GM23338 (cell line): ENCODE results near the gene PHC3. TPM values are rescaled to one million over a fixed set of nuclear protein-coding genes. Genes with fewer than 3 reads are reported as not detected.

Experiments used
- ATAC-seq: fragments of 200-7000 bp; cut with Tn5 transposase; 3 replicates; pipeline ENCODE4 v1.9.1; 2020
- DNase-seq: peaks from one replicate; pipeline ENCODE4 v3.0.0-alpha.2; 2015; ENCODE audit warnings: low spot score
- H2AFZ ChIP-seq: fragments of 200-600 bp; sonication (generic); 2 replicates; pipeline ENCODE4 v1.8.0; 2016; ENCODE audit warnings: antibody characterized with exemption, mild to moderate bottlenecking, moderate library complexity
- H3F3A ChIP-seq: fragments of 200-600 bp; sonication (generic); replicated peaks from 2 replicates; pipeline ENCODE4 v1.8.0; 2017; ENCODE audit warnings: antibody characterized with exemption, mixed run types, low read depth
- H3K27ac ChIP-seq: fragments of 200-600 bp; sonication (generic); 2 replicates; pipeline ENCODE4 v1.6.1; 2016; ENCODE audit warnings: low read depth
- H3K27me3 ChIP-seq: fragments of 200-600 bp; sonication (generic); 2 replicates; pipeline ENCODE4 v1.8.0; 2016; ENCODE audit warnings: mild to moderate bottlenecking, mixed run types, moderate library complexity; ENCODE audit not compliant: insufficient read depth
- H3K36me3 ChIP-seq: fragments of 200-600 bp; sonication (generic); 2 replicates; pipeline ENCODE4 v1.8.0; 2016; ENCODE audit warnings: mild to moderate bottlenecking; ENCODE audit not compliant: insufficient read depth
- H3K4me1 ChIP-seq: fragments of 200-600 bp; sonication (generic); 2 replicates; pipeline ENCODE4 v1.8.0; 2016; ENCODE audit warnings: mild to moderate bottlenecking, moderate library complexity; ENCODE audit not compliant: insufficient read depth
- H3K4me2 ChIP-seq: fragments of 200-600 bp; sonication (generic); 2 replicates; pipeline ENCODE4 v1.7.1; 2017; ENCODE audit warnings: mixed run types
- H3K4me3 ChIP-seq: fragments of 200-600 bp; sonication (generic); 2 replicates; pipeline ENCODE4 v1.6.1; 2016; ENCODE audit warnings: mixed run types
- H3K79me2 ChIP-seq: fragments of 200-600 bp; sonication (generic); replicated peaks from 2 replicates; pipeline ENCODE4 v1.8.0; 2017; ENCODE audit warnings: mild to moderate bottlenecking; ENCODE audit not compliant: insufficient read depth
- H3K9me2 ChIP-seq: fragments of 200-600 bp; sonication (generic); 2 replicates; pipeline ENCODE4 v1.8.0; 2017; ENCODE audit not compliant: insufficient read depth
- H4K20me1 ChIP-seq: fragments of 200-600 bp; sonication (generic); replicated peaks from 2 replicates; pipeline ENCODE4 v1.8.0; 2017; ENCODE audit warnings: mild to moderate bottlenecking; ENCODE audit not compliant: insufficient read depth
- H3K27ac Mint-ChIP-seq: 2 replicates; pipeline ENCODE4 v1.8.0; 2020; ENCODE audit warnings: inconsistent platforms, mild to moderate bottlenecking, moderate library complexity, mixed read lengths
- H3K27me3 Mint-ChIP-seq: 3 replicates; pipeline ENCODE4 v1.8.0; 2022; ENCODE audit warnings: low read depth, mild to moderate bottlenecking, moderate library complexity, mixed read lengths, inconsistent platforms; ENCODE audit not compliant: insufficient read depth, poor library complexity
- H3K36me3 Mint-ChIP-seq: 3 replicates; pipeline ENCODE4 v1.8.0; 2021; ENCODE audit warnings: low read depth, mild to moderate bottlenecking, inconsistent platforms, moderate library complexity, mixed read lengths
- H3K4me1 Mint-ChIP-seq: 3 replicates; pipeline ENCODE4 v1.8.0; 2020; ENCODE audit warnings: mild to moderate bottlenecking, inconsistent platforms, mixed read lengths
- H3K4me3 Mint-ChIP-seq: 3 replicates; pipeline ENCODE4 v1.8.0; 2021; ENCODE audit warnings: moderate library complexity, mild to moderate bottlenecking, inconsistent platforms, mixed read lengths
- H3K9me3 Mint-ChIP-seq: 3 replicates; pipeline ENCODE4 v1.8.0; 2020; ENCODE audit warnings: moderate library complexity, mild to moderate bottlenecking, inconsistent platforms, mixed read lengths
- CREB1 ChIP-seq: fragments of 250-450 bp; sonication (Bioruptor Pico); IDR thresholded peaks from 2 replicates; pipeline ENCODE4 v1.5.0; 2020; ENCODE audit warnings: low read depth, mild to moderate bottlenecking, moderate library complexity
- EZH2 ChIP-seq: fragments of 200-600 bp; sonication (generic); IDR thresholded peaks from one replicate; pipeline ENCODE4 v1.8.0; 2017; ENCODE audit warnings: antibody characterized with exemption, mild to moderate bottlenecking, low read depth; ENCODE audit not compliant: unreplicated experiment
- EZH2phosphoT487 ChIP-seq: fragments of 200-600 bp; sonication (generic); IDR thresholded peaks from one replicate; pipeline ENCODE4 v1.8.1; 2018; ENCODE audit warnings: antibody characterized with exemption; ENCODE audit not compliant: unreplicated experiment
- JUNB ChIP-seq: IDR thresholded peaks from one replicate; pipeline ENCODE4 v1.6.1; 2016; ENCODE audit warnings: antibody characterized with exemption; ENCODE audit not compliant: unreplicated experiment
- NANOG ChIP-seq: IDR thresholded peaks from 2 replicates; pipeline ENCODE4 v1.6.1; 2016; ENCODE audit warnings: antibody characterized with exemption, borderline replicate concordance
- POLR2AphosphoS5 ChIP-seq: IDR thresholded peaks from 2 replicates; pipeline ENCODE4 v1.6.1; 2016; ENCODE audit warnings: antibody characterized with exemption, low read depth
- STAT1 ChIP-seq: IDR thresholded peaks from one replicate; pipeline ENCODE4 v1.6.1; 2016; ENCODE audit warnings: antibody characterized with exemption; ENCODE audit not compliant: unreplicated experiment
- ZNF114 ChIP-seq: fragments of 250-450 bp; sonication (Bioruptor Pico); IDR thresholded peaks from 2 replicates; pipeline ENCODE4 v1.5.0; 2020; ENCODE audit warnings: mild to moderate bottlenecking, moderate library complexity
- ZNF331 ChIP-seq: fragments of 250-450 bp; sonication (Bioruptor Pico); IDR thresholded peaks from 2 replicates; pipeline ENCODE4 v1.5.0; 2020; ENCODE audit warnings: low read depth, mild to moderate bottlenecking, moderate library complexity
- polyA plus RNA-seq: library from polyadenylated mRNA; unstranded; fragments of >200 nt; fragmentation: Nextera tagmentation; extraction: Ambion mirVana; gene quantifications from 2 replicates; pipeline ENCODE4 v1.2.1, GENCODE V29; 2016
- total RNA-seq: library from RNA; depleted of rRNA; stranded (reverse); fragments of >200 nt; shearing (Covaris generic); gene quantifications from 2 replicates; pipeline ENCODE4 v1.2.3, GENCODE V29; 2014
- TF ChIP-seq, protein P1 (sequence below): IDR thresholded peaks from one replicate; pipeline ENCODE4 v1.6.1; 2018; ENCODE audit warnings: antibody characterized with exemption; ENCODE audit not compliant: unreplicated experiment
- TF ChIP-seq, protein P2 (sequence below), 2 experiments: fragments of 200-600 bp in 1 of 2; sonication (generic) in 1 of 2; conservative IDR thresholded peaks; 2 replicates each; pipeline versions ENCODE4 v1.5.1 to v1.6.1; 2016 to 2017; ENCODE audit warnings: antibody characterized with exemption in 2 of 2, low read depth in 2 of 2, mild to moderate bottlenecking in 2 of 2, moderate library complexity in 1 of 2
- TF ChIP-seq, protein P3 (sequence below): fragments of 250-450 bp; sonication (Bioruptor Pico); IDR thresholded peaks from 2 replicates; pipeline ENCODE4 v1.5.0; 2020; ENCODE audit warnings: mild to moderate bottlenecking, moderate library complexity
- TF ChIP-seq, protein P4 (sequence below): IDR thresholded peaks from 2 replicates; pipeline ENCODE4 v1.6.1; 2016; ENCODE audit warnings: antibody characterized with exemption

The PHC3 gene
- total and polyA plus RNA-seq, 2 experiments from 2014 or later = 23.9 to 83.5 TPM

DNA sequence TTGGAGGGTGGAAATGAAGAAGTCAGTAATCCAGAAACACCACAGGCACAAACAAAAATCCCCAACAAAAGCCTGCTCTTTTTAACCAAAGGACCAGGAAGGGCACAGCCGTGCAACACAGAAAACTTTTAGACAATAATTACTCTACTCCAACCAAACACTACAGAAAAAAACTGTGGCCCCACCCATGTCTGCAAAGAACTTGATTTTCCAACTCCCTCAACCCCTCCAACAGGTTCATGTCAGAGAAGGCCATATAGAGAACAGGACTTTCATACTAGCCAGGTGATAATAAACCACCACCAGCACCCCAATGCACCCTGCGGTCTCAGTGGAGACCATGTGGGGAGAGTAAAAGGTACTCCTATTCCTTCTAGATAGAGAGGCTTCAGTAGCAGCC, 16.8 kb downstream of the PHC3 start:
- H3K27ac Mint-ChIP-seq = no peak overlapping the region
- no peaks in the 10 kb centered on the region for H3K4me1 Mint-ChIP-seq
- H3K79me2 ChIP-seq = peaks cover 96% of the 10 kb centered on the region

More for the DNA sequence above, 16.8 kb downstream of the PHC3 start:
- Mint-ChIP-seq H3K36me3 (peaks cover 70% of the 10 kb centered on the region), H3K4me3 (no peak overlapping the region), H3K9me3 (peaks cover 12% of the 10 kb centered on the region; the same call in 2 of the 3 replicates), H3K27me3 (peaks cover 5% of the 10 kb centered on the region)
- Histone ChIP-seq H3K9me2 (no peaks in the 10 kb centered on the region), H3K36me3 (0 out of 2 replicates have a peak, but pooled peaks cover 13% of the 10 kb centered on the region), H3K4me2 (no peak overlapping the region), H4K20me1 (peaks cover 8% of the 10 kb centered on the region), H3K27me3 (no peaks in the 10 kb centered on the region), H3K27ac (no peak overlapping the region), H2AFZ (no peak overlapping the region), H3K4me1 (no peaks in the 10 kb centered on the region), H3F3A (no peaks in the 10 kb centered on the region), H3K4me3 (no peak overlapping the region)
- DNase-seq (no peak), ATAC-seq (no peak)
- no peak for TF ChIP-seq STAT1
- TF ChIP-seq EZH2phosphoT487 = no peak
- TF ChIP-seq, protein P1, sequence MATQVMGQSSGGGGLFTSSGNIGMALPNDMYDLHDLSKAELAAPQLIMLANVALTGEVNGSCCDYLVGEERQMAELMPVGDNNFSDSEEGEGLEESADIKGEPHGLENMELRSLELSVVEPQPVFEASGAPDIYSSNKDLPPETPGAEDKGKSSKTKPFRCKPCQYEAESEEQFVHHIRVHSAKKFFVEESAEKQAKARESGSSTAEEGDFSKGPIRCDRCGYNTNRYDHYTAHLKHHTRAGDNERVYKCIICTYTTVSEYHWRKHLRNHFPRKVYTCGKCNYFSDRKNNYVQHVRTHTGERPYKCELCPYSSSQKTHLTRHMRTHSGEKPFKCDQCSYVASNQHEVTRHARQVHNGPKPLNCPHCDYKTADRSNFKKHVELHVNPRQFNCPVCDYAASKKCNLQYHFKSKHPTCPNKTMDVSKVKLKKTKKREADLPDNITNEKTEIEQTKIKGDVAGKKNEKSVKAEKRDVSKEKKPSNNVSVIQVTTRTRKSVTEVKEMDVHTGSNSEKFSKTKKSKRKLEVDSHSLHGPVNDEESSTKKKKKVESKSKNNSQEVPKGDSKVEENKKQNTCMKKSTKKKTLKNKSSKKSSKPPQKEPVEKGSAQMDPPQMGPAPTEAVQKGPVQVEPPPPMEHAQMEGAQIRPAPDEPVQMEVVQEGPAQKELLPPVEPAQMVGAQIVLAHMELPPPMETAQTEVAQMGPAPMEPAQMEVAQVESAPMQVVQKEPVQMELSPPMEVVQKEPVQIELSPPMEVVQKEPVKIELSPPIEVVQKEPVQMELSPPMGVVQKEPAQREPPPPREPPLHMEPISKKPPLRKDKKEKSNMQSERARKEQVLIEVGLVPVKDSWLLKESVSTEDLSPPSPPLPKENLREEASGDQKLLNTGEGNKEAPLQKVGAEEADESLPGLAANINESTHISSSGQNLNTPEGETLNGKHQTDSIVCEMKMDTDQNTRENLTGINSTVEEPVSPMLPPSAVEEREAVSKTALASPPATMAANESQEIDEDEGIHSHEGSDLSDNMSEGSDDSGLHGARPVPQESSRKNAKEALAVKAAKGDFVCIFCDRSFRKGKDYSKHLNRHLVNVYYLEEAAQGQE = no peak
- no peak for TF ChIP-seq POLR2AphosphoS5
- no peak for TF ChIP-seq JUNB
- TF ChIP-seq, protein P2, sequence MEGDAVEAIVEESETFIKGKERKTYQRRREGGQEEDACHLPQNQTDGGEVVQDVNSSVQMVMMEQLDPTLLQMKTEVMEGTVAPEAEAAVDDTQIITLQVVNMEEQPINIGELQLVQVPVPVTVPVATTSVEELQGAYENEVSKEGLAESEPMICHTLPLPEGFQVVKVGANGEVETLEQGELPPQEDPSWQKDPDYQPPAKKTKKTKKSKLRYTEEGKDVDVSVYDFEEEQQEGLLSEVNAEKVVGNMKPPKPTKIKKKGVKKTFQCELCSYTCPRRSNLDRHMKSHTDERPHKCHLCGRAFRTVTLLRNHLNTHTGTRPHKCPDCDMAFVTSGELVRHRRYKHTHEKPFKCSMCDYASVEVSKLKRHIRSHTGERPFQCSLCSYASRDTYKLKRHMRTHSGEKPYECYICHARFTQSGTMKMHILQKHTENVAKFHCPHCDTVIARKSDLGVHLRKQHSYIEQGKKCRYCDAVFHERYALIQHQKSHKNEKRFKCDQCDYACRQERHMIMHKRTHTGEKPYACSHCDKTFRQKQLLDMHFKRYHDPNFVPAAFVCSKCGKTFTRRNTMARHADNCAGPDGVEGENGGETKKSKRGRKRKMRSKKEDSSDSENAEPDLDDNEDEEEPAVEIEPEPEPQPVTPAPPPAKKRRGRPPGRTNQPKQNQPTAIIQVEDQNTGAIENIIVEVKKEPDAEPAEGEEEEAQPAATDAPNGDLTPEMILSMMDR (conservative IDR thresholded peaks at IDR 0.05; ENCODE audit: low read depth in 2 of 2) = no peak
- TF ChIP-seq, protein P3, sequence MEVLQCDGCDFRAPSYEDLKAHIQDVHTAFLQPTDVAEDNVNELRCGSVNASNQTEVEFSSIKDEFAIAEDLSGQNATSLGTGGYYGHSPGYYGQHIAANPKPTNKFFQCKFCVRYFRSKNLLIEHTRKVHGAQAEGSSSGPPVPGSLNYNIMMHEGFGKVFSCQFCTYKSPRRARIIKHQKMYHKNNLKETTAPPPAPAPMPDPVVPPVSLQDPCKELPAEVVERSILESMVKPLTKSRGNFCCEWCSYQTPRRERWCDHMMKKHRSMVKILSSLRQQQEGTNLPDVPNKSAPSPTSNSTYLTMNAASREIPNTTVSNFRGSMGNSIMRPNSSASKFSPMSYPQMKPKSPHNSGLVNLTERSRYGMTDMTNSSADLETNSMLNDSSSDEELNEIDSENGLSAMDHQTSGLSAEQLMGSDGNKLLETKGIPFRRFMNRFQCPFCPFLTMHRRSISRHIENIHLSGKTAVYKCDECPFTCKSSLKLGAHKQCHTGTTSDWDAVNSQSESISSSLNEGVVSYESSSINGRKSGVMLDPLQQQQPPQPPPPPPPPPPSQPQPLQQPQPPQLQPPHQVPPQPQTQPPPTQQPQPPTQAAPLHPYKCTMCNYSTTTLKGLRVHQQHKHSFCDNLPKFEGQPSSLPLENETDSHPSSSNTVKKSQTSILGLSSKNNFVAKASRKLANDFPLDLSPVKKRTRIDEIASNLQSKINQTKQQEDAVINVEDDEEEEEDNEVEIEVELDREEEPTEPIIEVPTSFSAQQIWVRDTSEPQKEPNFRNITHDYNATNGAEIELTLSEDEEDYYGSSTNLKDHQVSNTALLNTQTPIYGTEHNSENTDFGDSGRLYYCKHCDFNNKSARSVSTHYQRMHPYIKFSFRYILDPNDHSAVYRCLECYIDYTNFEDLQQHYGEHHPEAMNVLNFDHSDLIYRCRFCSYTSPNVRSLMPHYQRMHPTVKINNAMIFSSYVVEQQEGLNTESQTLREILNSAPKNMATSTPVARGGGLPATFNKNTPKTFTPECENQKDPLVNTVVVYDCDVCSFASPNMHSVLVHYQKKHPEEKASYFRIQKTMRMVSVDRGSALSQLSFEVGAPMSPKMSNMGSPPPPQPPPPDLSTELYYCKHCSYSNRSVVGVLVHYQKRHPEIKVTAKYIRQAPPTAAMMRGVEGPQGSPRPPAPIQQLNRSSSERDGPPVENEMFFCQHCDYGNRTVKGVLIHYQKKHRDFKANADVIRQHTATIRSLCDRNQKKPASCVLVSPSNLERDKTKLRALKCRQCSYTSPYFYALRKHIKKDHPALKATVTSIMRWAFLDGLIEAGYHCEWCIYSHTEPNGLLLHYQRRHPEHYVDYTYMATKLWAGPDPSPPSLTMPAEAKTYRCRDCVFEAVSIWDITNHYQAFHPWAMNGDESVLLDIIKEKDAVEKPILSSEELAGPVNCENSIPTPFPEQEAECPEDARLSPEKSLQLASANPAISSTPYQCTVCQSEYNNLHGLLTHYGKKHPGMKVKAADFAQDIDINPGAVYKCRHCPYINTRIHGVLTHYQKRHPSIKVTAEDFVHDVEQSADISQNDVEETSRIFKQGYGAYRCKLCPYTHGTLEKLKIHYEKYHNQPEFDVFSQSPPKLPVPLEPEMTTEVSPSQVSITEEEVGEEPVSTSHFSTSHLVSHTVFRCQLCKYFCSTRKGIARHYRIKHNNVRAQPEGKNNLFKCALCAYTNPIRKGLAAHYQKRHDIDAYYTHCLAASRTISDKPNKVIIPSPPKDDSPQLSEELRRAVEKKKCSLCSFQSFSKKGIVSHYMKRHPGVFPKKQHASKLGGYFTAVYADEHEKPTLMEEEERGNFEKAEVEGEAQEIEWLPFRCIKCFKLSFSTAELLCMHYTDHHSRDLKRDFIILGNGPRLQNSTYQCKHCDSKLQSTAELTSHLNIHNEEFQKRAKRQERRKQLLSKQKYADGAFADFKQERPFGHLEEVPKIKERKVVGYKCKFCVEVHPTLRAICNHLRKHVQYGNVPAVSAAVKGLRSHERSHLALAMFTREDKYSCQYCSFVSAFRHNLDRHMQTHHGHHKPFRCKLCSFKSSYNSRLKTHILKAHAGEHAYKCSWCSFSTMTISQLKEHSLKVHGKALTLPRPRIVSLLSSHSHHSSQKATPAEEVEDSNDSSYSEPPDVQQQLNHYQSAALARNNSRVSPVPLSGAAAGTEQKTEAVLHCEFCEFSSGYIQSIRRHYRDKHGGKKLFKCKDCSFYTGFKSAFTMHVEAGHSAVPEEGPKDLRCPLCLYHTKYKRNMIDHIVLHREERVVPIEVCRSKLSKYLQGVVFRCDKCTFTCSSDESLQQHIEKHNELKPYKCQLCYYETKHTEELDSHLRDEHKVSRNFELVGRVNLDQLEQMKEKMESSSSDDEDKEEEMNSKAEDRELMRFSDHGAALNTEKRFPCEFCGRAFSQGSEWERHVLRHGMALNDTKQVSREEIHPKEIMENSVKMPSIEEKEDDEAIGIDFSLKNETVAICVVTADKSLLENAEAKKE (CRISPR knock-in tag) = no peak
- no peak for TF ChIP-seq ZNF331 (CRISPR knock-in tag)
- no peak for TF ChIP-seq CREB1 (CRISPR knock-in tag)
- TF ChIP-seq, protein P4, sequence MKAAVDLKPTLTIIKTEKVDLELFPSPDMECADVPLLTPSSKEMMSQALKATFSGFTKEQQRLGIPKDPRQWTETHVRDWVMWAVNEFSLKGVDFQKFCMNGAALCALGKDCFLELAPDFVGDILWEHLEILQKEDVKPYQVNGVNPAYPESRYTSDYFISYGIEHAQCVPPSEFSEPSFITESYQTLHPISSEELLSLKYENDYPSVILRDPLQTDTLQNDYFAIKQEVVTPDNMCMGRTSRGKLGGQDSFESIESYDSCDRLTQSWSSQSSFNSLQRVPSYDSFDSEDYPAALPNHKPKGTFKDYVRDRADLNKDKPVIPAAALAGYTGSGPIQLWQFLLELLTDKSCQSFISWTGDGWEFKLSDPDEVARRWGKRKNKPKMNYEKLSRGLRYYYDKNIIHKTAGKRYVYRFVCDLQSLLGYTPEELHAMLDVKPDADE = no peak
- no peak for TF ChIP-seq NANOG
- no peak for TF ChIP-seq EZH2
- no peak for TF ChIP-seq ZNF114 (CRISPR knock-in tag)
